Renal pelvis (tissue), 4 donors: Measurements from ENCODE around the gene PLXNC1. TPM values are rescaled to one million over a fixed set of nuclear protein-coding genes. Genes with fewer than 3 reads are reported as not detected.
A peak's percentile ranks its signal among the peaks of the same experiment; 100 is the strongest.

Source experiments
- DNase-seq: peaks from one replicate; pipeline ENCODE4 v3.0.0-alpha.2; 2013
- polyA plus RNA-seq, 3 donors: library from polyadenylated mRNA; unstranded; fragments of 120-200 nt; gene quantifications; one replicate each; pipeline ENCODE4 v1.2.1, GENCODE V29; 2013; ENCODE audit not compliant: insufficient read length in 3 of 3

Gene PLXNC1
- polyA plus RNA-seq, 3 donors, result 6.8 to 7.8 (median 7.1) TPM

GRCh38 chr12:94180558-94181296 lies 32.4 kb downstream of the PLXNC1 start:
- no peak for DNase-seq

- no peak for DNase-seq
These were observed 34.8 kb downstream of the PLXNC1 start for GRCh38 chr12:94182986-94183707.

GRCh38 chr12:94183708-94184379 lies 35.5 kb downstream of the PLXNC1 start:
- no peak for DNase-seq

- DNase-seq, result no peak
These were observed 36.8 kb downstream of the PLXNC1 start for GRCh38 chr12:94184995-94185719.

GRCh38 chr12:94185801-94186200 lies 37.4 kb downstream of the PLXNC1 start:
- no peak for DNase-seq

- DNase-seq, result peak; percentile 80
These were observed 38.2 kb downstream of the PLXNC1 start for GRCh38 chr12:94186278-94187241.

- DNase-seq, result peak; percentile 23
These were observed 39.0 kb downstream of the PLXNC1 start for GRCh38 chr12:94187361-94187760.

GRCh38 chr12:94190623-94191022 lies 42.2 kb downstream of the PLXNC1 start:
- no peak for DNase-seq

- DNase-seq, result no peak
These were observed 42.6 kb downstream of the PLXNC1 start for GRCh38 chr12:94191023-94191422.

- no peak for DNase-seq
These were observed 43.4 kb downstream of the PLXNC1 start for GRCh38 chr12:94191811-94192210.

GRCh38 chr12:94192506-94192905 lies 44.1 kb downstream of the PLXNC1 start:
- no peak for DNase-seq

- DNase-seq, result no peak
These were observed 44.8 kb downstream of the PLXNC1 start for GRCh38 chr12:94193168-94193567.

- DNase-seq, result no peak
These were observed 47.1 kb downstream of the PLXNC1 start for GRCh38 chr12:94195483-94195882.

GRCh38 chr12:94198469-94198868 lies 50.1 kb downstream of the PLXNC1 start:
- DNase-seq, result no peak

GRCh38 chr12:94198872-94199271 lies 50.5 kb downstream of the PLXNC1 start:
- no peak for DNase-seq

- no peak for DNase-seq
These were observed 51.7 kb downstream of the PLXNC1 start for GRCh38 chr12:94200069-94200468.

- no peak for DNase-seq
These were observed 52.3 kb downstream of the PLXNC1 start for GRCh38 chr12:94200695-94201094.

GRCh38 chr12:94202245-94203180 lies 54.1 kb downstream of the PLXNC1 start:
- DNase-seq, result no peak

- no peak for DNase-seq
These were observed 54.8 kb downstream of the PLXNC1 start for GRCh38 chr12:94203181-94203546.

GRCh38 chr12:94203796-94204195 lies 55.4 kb downstream of the PLXNC1 start:
- no peak for DNase-seq
